ENCODE data around the gene EXPH5. TPM values are rescaled to one million over a fixed set of nuclear protein-coding genes. Genes with fewer than 3 reads are reported as not detected.

The EXPH5 gene
- total and polyA plus RNA-seq, 2 donors (not counting 1 experiment from before 2014, with no cell fraction given): 0.12 to 0.37 TPM

DNA sequence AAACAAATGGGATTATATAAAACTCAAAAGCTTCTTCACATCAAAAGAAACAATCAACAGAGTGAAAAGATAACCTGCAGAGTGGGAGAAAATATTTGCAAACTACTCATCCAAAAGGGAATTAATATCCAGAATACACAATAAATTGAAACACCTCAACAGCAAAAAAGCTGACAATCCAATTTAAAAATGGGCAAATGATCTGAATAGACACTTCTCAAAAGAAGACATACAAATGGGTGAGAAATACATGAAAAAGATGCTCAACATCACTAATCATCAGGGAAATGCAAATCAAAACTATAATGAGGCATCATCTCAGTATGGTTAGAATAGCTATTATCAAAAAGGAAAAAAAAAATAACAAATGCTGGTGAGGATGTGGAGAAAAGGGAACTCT, 13.5 kb downstream of the EXPH5 start:
- no peak for DNase-seq
- Mint-ChIP-seq H3K27me3 (peaks cover 25% of the 10 kb centered on the region), H3K4me3 (no peak overlapping the region), H3K4me1 (no peaks in the 10 kb centered on the region), H3K9me3 (ENCODE audit: insufficient read depth) (no peaks in the 10 kb centered on the region), H3K27ac (no peak overlapping the region)
- TF ChIP-seq, protein P1, sequence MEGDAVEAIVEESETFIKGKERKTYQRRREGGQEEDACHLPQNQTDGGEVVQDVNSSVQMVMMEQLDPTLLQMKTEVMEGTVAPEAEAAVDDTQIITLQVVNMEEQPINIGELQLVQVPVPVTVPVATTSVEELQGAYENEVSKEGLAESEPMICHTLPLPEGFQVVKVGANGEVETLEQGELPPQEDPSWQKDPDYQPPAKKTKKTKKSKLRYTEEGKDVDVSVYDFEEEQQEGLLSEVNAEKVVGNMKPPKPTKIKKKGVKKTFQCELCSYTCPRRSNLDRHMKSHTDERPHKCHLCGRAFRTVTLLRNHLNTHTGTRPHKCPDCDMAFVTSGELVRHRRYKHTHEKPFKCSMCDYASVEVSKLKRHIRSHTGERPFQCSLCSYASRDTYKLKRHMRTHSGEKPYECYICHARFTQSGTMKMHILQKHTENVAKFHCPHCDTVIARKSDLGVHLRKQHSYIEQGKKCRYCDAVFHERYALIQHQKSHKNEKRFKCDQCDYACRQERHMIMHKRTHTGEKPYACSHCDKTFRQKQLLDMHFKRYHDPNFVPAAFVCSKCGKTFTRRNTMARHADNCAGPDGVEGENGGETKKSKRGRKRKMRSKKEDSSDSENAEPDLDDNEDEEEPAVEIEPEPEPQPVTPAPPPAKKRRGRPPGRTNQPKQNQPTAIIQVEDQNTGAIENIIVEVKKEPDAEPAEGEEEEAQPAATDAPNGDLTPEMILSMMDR (IDR thresholded peaks at IDR 0.05): no peak
- no peak for TF ChIP-seq EZH2 (IDR thresholded peaks at IDR 0.05; ENCODE audit: borderline replicate concordance, insufficient read depth, low read depth, low read length, poor library complexity, severe bottlenecking)
- no peak for ATAC-seq (ENCODE audit: low read depth)
- Histone ChIP-seq H3K27ac (ENCODE audit: low read length in 2 of 2) (no peak overlapping the region), H3K4me1 (ENCODE audit: control insufficient read depth in 2 of 2, insufficient read depth in 2 of 2, low read length in 2 of 2) (no peaks in the 10 kb centered on the region), H3K4me2 (replicated peaks; ENCODE audit: low read depth, low read length, poor library complexity, severe bottlenecking) (no peak overlapping the region), H3K36me3 (replicated peaks in 1 of 2; ENCODE audit: control extremely low read depth in 1 of 2, control insufficient read depth in 1 of 2, extremely low read depth in 1 of 2, insufficient read depth in 2 of 2, low read length in 1 of 2) (no peaks in the 10 kb centered on the region), H3K27me3 (replicated peaks in 1 of 4; ENCODE audit: control extremely low read depth in 1 of 4, control insufficient read depth in 3 of 4, insufficient read depth in 4 of 4, low read length in 3 of 4) (peaks cover 0 to 11% (median 3%) of the 10 kb centered on the region in 4 experiments), H4K20me1 (ENCODE audit: control insufficient read depth, insufficient read depth, low read length, poor library complexity, severe bottlenecking) (no peaks in the 10 kb centered on the region), H3K9me3 (ENCODE audit: control extremely low read depth in 1 of 3, control insufficient read depth in 2 of 3, insufficient read depth in 1 of 3, low read length in 2 of 3) (no peaks in the 10 kb centered on the region), H3K9ac (ENCODE audit: low read length) (no peak overlapping the region), H2AFZ (ENCODE audit: insufficient read depth, low read depth, low read length, poor library complexity, severe bottlenecking) (no peak overlapping the region), H3K79me2 (ENCODE audit: control insufficient read depth, insufficient read depth, low read length) (no peaks in the 10 kb centered on the region), H3K4me3 (ENCODE audit: control extremely low read depth in 1 of 5, extremely low read depth in 1 of 5, insufficient read depth in 1 of 5, low read depth in 2 of 5, low read length in 4 of 5) (no peak overlapping the region)
- intact Hi-C loops (cut with micrococcal nuclease): no loop called here
- ChIA-PET CTCF (interaction anchor here (1.0 kb wide), 1 partner anchor 11 kb away, joined by 3 read pairs; no protein-coding TSS in a partner anchor), POLR2A (no interaction called here)

DNA sequence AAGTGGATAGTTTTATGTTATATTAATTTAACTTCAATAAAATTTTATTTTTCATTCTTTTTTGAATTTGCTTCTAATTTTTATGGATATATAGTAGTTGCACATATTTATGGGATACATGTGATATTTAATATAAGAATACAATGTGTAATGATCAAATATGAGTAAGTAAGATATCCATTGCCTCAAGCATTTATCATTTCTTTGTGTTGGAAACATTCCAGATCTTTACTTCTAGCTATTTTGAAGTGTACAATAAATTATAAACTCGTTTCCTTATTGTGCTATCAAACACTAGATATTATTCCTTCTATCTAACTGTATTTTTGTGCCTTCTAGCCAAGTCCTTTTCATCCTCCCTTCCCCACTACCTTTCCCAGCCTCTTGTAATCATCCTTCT, 17.0 kb downstream of the EXPH5 start:
- DNase-seq: no peak

More for the DNA sequence above, 17.0 kb downstream of the EXPH5 start:
- no peaks in the 10 kb centered on the region for H3K36me3 ChIP-seq (replicated peaks in 1 of 2; ENCODE audit: control extremely low read depth in 1 of 2, control insufficient read depth in 1 of 2, extremely low read depth in 1 of 2, insufficient read depth in 2 of 2, low read length in 1 of 2)
- CTCF ChIA-PET: no interaction called here
- H3K9ac ChIP-seq (ENCODE audit: low read length): no peak overlapping the region
- H4K20me1 ChIP-seq (ENCODE audit: control insufficient read depth, insufficient read depth, low read length, poor library complexity, severe bottlenecking): no peaks in the 10 kb centered on the region
- WGBS (ENCODE audit: insufficient coverage): no CpG with 5 or more reads among the region's 1 CpG
- H3K4me1 ChIP-seq (ENCODE audit: control insufficient read depth in 2 of 2, insufficient read depth in 2 of 2, low read length in 2 of 2): no peaks in the 10 kb centered on the region
- intact Hi-C loops (cut with micrococcal nuclease): no loop called here
- H3K9me3 ChIP-seq (ENCODE audit: control extremely low read depth in 1 of 3, control insufficient read depth in 2 of 3, insufficient read depth in 1 of 3, low read length in 2 of 3): no peaks in the 10 kb centered on the region
- no peak overlapping the region for H3K4me2 ChIP-seq (replicated peaks; ENCODE audit: low read depth, low read length, poor library complexity, severe bottlenecking)
- H3K4me3 ChIP-seq (ENCODE audit: control extremely low read depth in 1 of 5, extremely low read depth in 1 of 5, insufficient read depth in 1 of 5, low read depth in 2 of 5, low read length in 4 of 5): no peak overlapping the region
- H2AFZ ChIP-seq (ENCODE audit: insufficient read depth, low read depth, low read length, poor library complexity, severe bottlenecking): no peak overlapping the region
- H3K4me1 Mint-ChIP-seq: no peaks in the 10 kb centered on the region
- H3K27ac ChIP-seq (ENCODE audit: low read length in 2 of 2): no peak overlapping the region
- ATAC-seq (ENCODE audit: low read depth): no peak
- no peaks in the 10 kb centered on the region for H3K9me3 Mint-ChIP-seq (ENCODE audit: insufficient read depth)
- H3K27me3 Mint-ChIP-seq: peaks cover 25% of the 10 kb centered on the region
- H3K27ac Mint-ChIP-seq: no peak overlapping the region
- peaks cover 0 to 17% (median 3%) of the 10 kb centered on the region in 4 experiments for H3K27me3 ChIP-seq (replicated peaks in 1 of 4; ENCODE audit: control extremely low read depth in 1 of 4, control insufficient read depth in 3 of 4, insufficient read depth in 4 of 4, low read length in 3 of 4)
- TF ChIP-seq, protein P1 (IDR thresholded peaks at IDR 0.05): no peak
- TF ChIP-seq EZH2 (IDR thresholded peaks at IDR 0.05; ENCODE audit: borderline replicate concordance, insufficient read depth, low read depth, low read length, poor library complexity, severe bottlenecking): no peak
- POLR2A ChIA-PET: no interaction called here
- no peak overlapping the region for H3K4me3 Mint-ChIP-seq
- H3K79me2 ChIP-seq (ENCODE audit: control insufficient read depth, insufficient read depth, low read length): no peaks in the 10 kb centered on the region
